Measurements from ENCODE around the gene TM4SF20.

TM4SF20 gene

DNA sequence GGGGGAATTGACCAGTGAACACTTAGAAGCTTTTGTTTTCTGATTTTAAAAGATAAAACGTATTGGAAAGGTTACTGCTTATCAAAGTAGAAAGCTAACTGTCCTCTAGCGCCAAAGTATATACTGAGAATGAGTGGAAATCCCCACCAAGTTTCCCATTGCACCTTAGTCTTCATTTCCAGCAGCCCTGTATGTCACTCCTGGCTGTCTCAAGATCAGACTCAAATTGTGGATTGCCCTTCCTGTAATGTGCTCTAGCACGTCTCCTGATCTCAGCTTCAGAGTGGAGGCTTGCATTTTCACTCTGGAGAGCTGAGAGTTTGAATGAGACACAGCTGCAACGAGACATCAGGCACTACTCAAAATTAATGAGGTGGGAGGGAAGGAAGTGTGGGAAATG, 27.5 kb downstream of the TM4SF20 start:
- Histone ChIP-seq H4K8ac (ENCODE audit: low read depth, low read length) (no peak overlapping the region), H2AFZ (ENCODE audit: insufficient read depth, low read length, poor library complexity) (no peak overlapping the region), H3K14ac (ENCODE audit: low read length) (no peak overlapping the region), H3K4me2 (ENCODE audit: low read length) (no peak overlapping the region), H2BK12ac (ENCODE audit: low read length) (no peak overlapping the region), H4K91ac (ENCODE audit: low read depth, low read length) (no peak overlapping the region), H3K9me3 (ENCODE audit: insufficient read depth, low read depth, low read length) (no peaks in the 10 kb centered on the region), H3K4me1 (ENCODE audit: control insufficient read depth in 1 of 2, insufficient read depth in 2 of 2, low read length in 2 of 2) (no peaks in the 10 kb centered on the region), H3K79me2 (ENCODE audit: control insufficient read depth, insufficient read depth, low read length, poor library complexity) (no peaks in the 10 kb centered on the region), H3K4ac (ENCODE audit: low read depth, low read length) (no peak overlapping the region), H4K12ac (ENCODE audit: low read depth, low read length) (no peak overlapping the region), H3K4me3 (ENCODE audit: low read depth, low read length) (no peak overlapping the region), H3K9ac (ENCODE audit: low read length) (no peak overlapping the region), H3K23ac (ENCODE audit: low read length) (no peak overlapping the region), H2AK5ac (ENCODE audit: low read length) (no peak overlapping the region), H3K27ac (ENCODE audit: low read depth, low read length) (no peak overlapping the region), H2BK5ac (ENCODE audit: low read depth, low read length, poor library complexity) (no peak overlapping the region), H3K79me1 (ENCODE audit: low read length) (no peaks in the 10 kb centered on the region), H2BK120ac (ENCODE audit: insufficient read depth, low read length, poor library complexity) (no peak overlapping the region), H3K18ac (ENCODE audit: low read length) (no peak overlapping the region), H3K27me3 (ENCODE audit: insufficient read depth, low read length) (no peaks in the 10 kb centered on the region), H3K36me3 (ENCODE audit: control insufficient read depth in 1 of 2, insufficient read depth in 2 of 2, low read length in 2 of 2) (peaks cover 7 to 10% of the 10 kb centered on the region in 2 experiments)
- WGBS (ENCODE audit: extremely low coverage, insufficient coverage, insufficient read length) = no CpG with 5 or more reads among the region's 4 CpGs
- no peak for DNase-seq

DNA sequence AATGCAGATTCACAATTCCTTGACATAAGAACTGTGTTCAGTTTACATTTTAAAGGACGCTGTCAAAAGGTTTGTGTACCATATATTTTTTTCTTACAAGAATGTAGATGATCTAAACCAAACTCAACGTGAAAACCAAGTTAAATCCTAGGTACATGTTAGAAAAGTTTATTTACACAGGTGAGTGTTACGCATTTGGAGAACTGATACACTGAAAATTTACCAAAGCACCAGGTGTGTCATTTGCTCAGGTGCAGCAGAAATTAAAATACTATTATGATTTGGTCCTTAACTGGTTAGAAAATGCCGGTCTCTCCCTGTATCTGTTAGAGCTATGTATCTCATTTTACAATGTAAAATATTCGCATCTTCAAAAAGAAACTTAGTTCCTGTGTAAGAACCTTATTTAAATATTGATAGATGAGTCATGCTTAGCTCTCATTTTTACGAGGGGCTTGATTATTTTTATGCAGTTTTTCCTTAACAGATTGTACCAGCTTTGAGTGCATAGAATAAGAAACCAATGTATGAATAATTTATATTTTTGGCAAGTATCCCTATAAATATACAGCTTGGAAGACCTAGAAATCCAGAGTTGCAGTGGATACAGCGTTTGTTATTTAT, 29.0 kb downstream of the TM4SF20 start:
- Histone ChIP-seq H3K27me3 (ENCODE audit: insufficient read depth, low read length) (no peaks in the 10 kb centered on the region), H2AFZ (ENCODE audit: insufficient read depth, low read length, poor library complexity) (no peak overlapping the region), H2BK5ac (ENCODE audit: low read depth, low read length, poor library complexity) (no peak overlapping the region), H3K9me3 (ENCODE audit: insufficient read depth, low read depth, low read length) (no peaks in the 10 kb centered on the region), H3K4me3 (ENCODE audit: low read depth, low read length) (no peak overlapping the region), H3K14ac (ENCODE audit: low read length) (no peak overlapping the region), H3K4ac (ENCODE audit: low read depth, low read length) (no peak overlapping the region), H3K4me1 (ENCODE audit: control insufficient read depth in 1 of 2, insufficient read depth in 2 of 2, low read length in 2 of 2) (no peaks in the 10 kb centered on the region), H4K8ac (ENCODE audit: low read depth, low read length) (no peak overlapping the region), H4K91ac (ENCODE audit: low read depth, low read length) (no peak overlapping the region), H2BK12ac (ENCODE audit: low read length) (no peak overlapping the region), H3K9ac (ENCODE audit: low read length) (no peak overlapping the region), H2BK120ac (ENCODE audit: insufficient read depth, low read length, poor library complexity) (no peak overlapping the region), H4K12ac (ENCODE audit: low read depth, low read length) (no peak overlapping the region), H2AK5ac (ENCODE audit: low read length) (no peak overlapping the region), H3K36me3 (ENCODE audit: control insufficient read depth in 1 of 2, insufficient read depth in 2 of 2, low read length in 2 of 2) (peaks cover 4% of the 10 kb centered on the region in 2 experiments), H3K27ac (ENCODE audit: low read depth, low read length) (no peak overlapping the region), H3K79me1 (ENCODE audit: low read length) (no peaks in the 10 kb centered on the region), H3K4me2 (ENCODE audit: low read length) (no peak overlapping the region), H3K23ac (ENCODE audit: low read length) (no peak overlapping the region), H3K79me2 (ENCODE audit: control insufficient read depth, insufficient read depth, low read length, poor library complexity) (no peaks in the 10 kb centered on the region), H3K18ac (ENCODE audit: low read length) (no peak overlapping the region)
- WGBS (ENCODE audit: extremely low coverage, insufficient coverage, insufficient read length) = no CpG with 5 or more reads among the region's 7 CpGs
- no peak for DNase-seq

DNA sequence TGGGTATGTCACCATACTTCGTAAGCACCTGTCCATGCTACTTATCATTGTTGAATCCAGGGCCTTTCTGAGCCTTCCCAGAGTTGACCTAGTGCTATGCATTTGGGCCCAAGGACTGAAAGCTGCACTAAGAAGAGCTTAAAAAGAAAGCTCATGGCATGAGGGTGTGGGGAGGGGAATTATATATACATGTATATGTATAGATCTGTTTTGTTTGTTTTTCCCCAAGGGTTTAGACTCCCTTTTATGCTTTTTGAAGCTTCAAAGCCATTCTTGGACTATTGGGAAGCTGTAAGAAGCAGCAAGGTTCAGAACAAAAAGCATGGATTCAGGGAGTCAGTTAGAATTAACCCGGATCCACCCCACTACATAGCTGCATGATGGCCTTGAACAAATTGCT, 30.8 kb downstream of the TM4SF20 start:
- Histone ChIP-seq H4K12ac (ENCODE audit: low read depth, low read length) (no peak overlapping the region), H2BK120ac (ENCODE audit: insufficient read depth, low read length, poor library complexity) (no peak overlapping the region), H2BK12ac (ENCODE audit: low read length) (no peak overlapping the region), H3K9ac (ENCODE audit: low read length) (no peak overlapping the region), H3K14ac (ENCODE audit: low read length) (no peak overlapping the region), H3K4me3 (ENCODE audit: low read depth, low read length) (no peak overlapping the region), H3K79me2 (ENCODE audit: control insufficient read depth, insufficient read depth, low read length, poor library complexity) (no peaks in the 10 kb centered on the region), H2AFZ (ENCODE audit: insufficient read depth, low read length, poor library complexity) (no peak overlapping the region), H3K27ac (ENCODE audit: low read depth, low read length) (no peak overlapping the region), H3K27me3 (ENCODE audit: insufficient read depth, low read length) (no peaks in the 10 kb centered on the region), H4K8ac (ENCODE audit: low read depth, low read length) (no peak overlapping the region), H3K4ac (ENCODE audit: low read depth, low read length) (no peak overlapping the region), H3K23ac (ENCODE audit: low read length) (no peak overlapping the region), H3K36me3 (ENCODE audit: control insufficient read depth in 1 of 2, insufficient read depth in 2 of 2, low read length in 2 of 2) (peaks cover 4% of the 10 kb centered on the region in 2 experiments), H2AK5ac (ENCODE audit: low read length) (no peak overlapping the region), H3K18ac (ENCODE audit: low read length) (no peak overlapping the region), H3K9me3 (ENCODE audit: insufficient read depth, low read depth, low read length) (no peaks in the 10 kb centered on the region), H3K79me1 (ENCODE audit: low read length) (no peaks in the 10 kb centered on the region), H3K4me2 (ENCODE audit: low read length) (no peak overlapping the region), H4K91ac (ENCODE audit: low read depth, low read length) (no peak overlapping the region), H3K4me1 (ENCODE audit: control insufficient read depth in 1 of 2, insufficient read depth in 2 of 2, low read length in 2 of 2) (no peaks in the 10 kb centered on the region), H2BK5ac (ENCODE audit: low read depth, low read length, poor library complexity) (no peak overlapping the region)
- WGBS (ENCODE audit: extremely low coverage, insufficient coverage, insufficient read length) = no CpG with 5 or more reads among the region's 2 CpGs
- DNase-seq = no peak

DNA sequence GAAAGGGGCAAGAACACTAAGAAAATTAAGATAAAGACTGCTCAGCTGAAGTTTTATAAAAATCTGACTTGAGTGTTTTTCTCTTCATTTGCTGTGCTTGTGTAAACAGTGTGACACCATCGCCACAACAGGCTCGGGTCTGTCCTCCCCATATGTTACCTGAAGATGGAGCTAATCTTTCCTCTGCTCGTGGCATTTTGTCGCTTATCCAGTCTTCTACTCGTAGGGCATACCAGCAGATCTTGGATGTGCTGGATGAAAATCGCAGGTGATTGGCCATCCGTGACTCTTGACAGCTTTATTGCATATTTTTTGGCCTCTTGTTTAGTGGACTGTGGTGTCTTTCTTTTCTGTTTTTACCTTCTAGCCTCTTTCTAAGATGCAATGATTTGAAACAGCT, 32.0 kb downstream of the TM4SF20 start:
- Histone ChIP-seq H3K9me3 (ENCODE audit: insufficient read depth, low read depth, low read length) (no peaks in the 10 kb centered on the region), H3K27ac (ENCODE audit: low read depth, low read length) (no peak overlapping the region), H2BK5ac (ENCODE audit: low read depth, low read length, poor library complexity) (no peak overlapping the region), H3K4ac (ENCODE audit: low read depth, low read length) (no peak overlapping the region), H2AFZ (ENCODE audit: insufficient read depth, low read length, poor library complexity) (no peak overlapping the region), H2AK5ac (ENCODE audit: low read length) (no peak overlapping the region), H3K79me1 (ENCODE audit: low read length) (no peaks in the 10 kb centered on the region), H3K79me2 (ENCODE audit: control insufficient read depth, insufficient read depth, low read length, poor library complexity) (no peaks in the 10 kb centered on the region), H3K9ac (ENCODE audit: low read length) (no peak overlapping the region), H3K23ac (ENCODE audit: low read length) (no peak overlapping the region), H4K12ac (ENCODE audit: low read depth, low read length) (no peak overlapping the region), H2BK12ac (ENCODE audit: low read length) (no peak overlapping the region), H3K14ac (ENCODE audit: low read length) (no peak overlapping the region), H3K36me3 (ENCODE audit: control insufficient read depth in 1 of 2, insufficient read depth in 2 of 2, low read length in 2 of 2) (peaks cover 2% of the 10 kb centered on the region in 2 experiments), H3K4me2 (ENCODE audit: low read length) (no peak overlapping the region), H2BK120ac (ENCODE audit: insufficient read depth, low read length, poor library complexity) (no peak overlapping the region), H3K18ac (ENCODE audit: low read length) (no peak overlapping the region), H3K4me3 (ENCODE audit: low read depth, low read length) (no peak overlapping the region), H3K4me1 (ENCODE audit: control insufficient read depth in 1 of 2, insufficient read depth in 2 of 2, low read length in 2 of 2) (no peaks in the 10 kb centered on the region), H4K91ac (ENCODE audit: low read depth, low read length) (no peak overlapping the region), H4K8ac (ENCODE audit: low read depth, low read length) (no peak overlapping the region), H3K27me3 (ENCODE audit: insufficient read depth, low read length) (no peaks in the 10 kb centered on the region)
- WGBS (ENCODE audit: extremely low coverage, insufficient coverage, insufficient read length) = no CpG with 5 or more reads among the region's 7 CpGs
- peak in 1 of 2 donors; percentile 51 for DNase-seq
